Endothelial cell of umbilical vein (primary cell): Measurements from ENCODE around the gene NFKBIE. TPM values are rescaled to one million over a fixed set of nuclear protein-coding genes. Genes with fewer than 3 reads are reported as not detected.
A peak's percentile ranks its signal among the peaks of the same experiment; 100 is the strongest.

Experiments used
- BruUV-seq: library from RNA; stranded (reverse); fragments of 400-500 nt; replicated peaks from 2 replicates; lab custom pipeline; 2021; lab: Mats Ljungman, UMichigan
- CTCF ChIA-PET: fragments of 300-600, 350-600 bp; sonication (Branson Sonifier 250); formaldehyde crosslinking; loops from one replicate; lab custom pipeline; 2021; ENCODE audit warnings: antibody characterized with exemption, inconsistent platforms; lab: Charles Lee
- POLR2A ChIA-PET: fragments of 300-600, 350-600 bp; sonication (Branson Sonifier 250); formaldehyde crosslinking; loops from one replicate; lab custom pipeline; 2021; ENCODE audit warnings: antibody characterized with exemption, inconsistent platforms; lab: Charles Lee
- DNase-seq: peaks from one replicate; pipeline ENCODE4 v3.0.0-alpha.2; 2011; ENCODE audit warnings: low read depth, low spot score
- FAIRE-seq: peaks from 2 replicates; lab custom pipeline; 2011; peaks lifted over from hg19 to GRCh38; lab: Jason Lieb, UNC
- H2AFZ ChIP-seq: 2 replicates; pipeline ENCODE4 v1.6.0; 2012; ENCODE audit warnings: low read depth, low read length, control low read depth, inconsistent platforms
- H3K27ac ChIP-seq: 2 replicates; pipeline ENCODE4 v1.5.1; 2011; ENCODE audit warnings: low read depth, mild to moderate bottlenecking, control low read depth, low read length, moderate library complexity; ENCODE audit not compliant: insufficient read depth
- H3K27me3 ChIP-seq, 2 experiments: 2 replicates each; pipeline versions ENCODE4 v1.6.0 to v1.6.1; 2011; ENCODE audit warnings: low read length in 2 of 2, mixed read lengths in 1 of 2; ENCODE audit not compliant: control insufficient read depth in 2 of 2, insufficient read depth in 2 of 2
- H3K36me3 ChIP-seq, 2 experiments: 2 replicates in 1 of 2; 3 replicates in 1 of 2; pipeline ENCODE4 v1.5.1; 2011; ENCODE audit warnings: low read length in 2 of 2, mild to moderate bottlenecking in 1 of 2, moderate library complexity in 1 of 2; ENCODE audit not compliant: control insufficient read depth in 2 of 2, insufficient read depth in 2 of 2; ENCODE audit errors: extremely low read depth in 1 of 2
- H3K4me1 ChIP-seq: 3 replicates; pipeline ENCODE4 v1.5.1; 2011; ENCODE audit warnings: mild to moderate bottlenecking, low read length; ENCODE audit not compliant: control insufficient read depth, insufficient read depth; ENCODE audit errors: extremely low read depth
- H3K4me2 ChIP-seq: 2 replicates; pipeline ENCODE4 v1.6.1; 2011; ENCODE audit warnings: low read length, control low read depth, mixed read lengths; ENCODE audit not compliant: insufficient read depth
- H3K4me3 ChIP-seq, 3 experiments: fragments of 200-600 bp in 1 of 3; sonication (generic), shearing (Covaris generic) in 1 of 3; replicated peaks in 1 of 3; 2 replicates each; pipeline ENCODE4 v1.5.1; 2011 to 2016; ENCODE audit warnings: control low read depth in 3 of 3, low read length in 3 of 3, mild to moderate bottlenecking in 2 of 3, inconsistent platforms in 1 of 3, low read depth in 1 of 3, moderate library complexity in 1 of 3; ENCODE audit not compliant: insufficient read depth in 1 of 3
- H3K79me2 ChIP-seq: 2 replicates; pipeline ENCODE4 v1.6.0; 2012; ENCODE audit warnings: low read length, inconsistent platforms; ENCODE audit not compliant: control insufficient read depth, insufficient read depth
- H3K9ac ChIP-seq: replicated peaks from 2 replicates; pipeline ENCODE3; 2011; ENCODE audit warnings: low read length, control low read depth; ENCODE audit not compliant: insufficient read depth; ENCODE audit errors: extremely low read depth
- H3K9me1 ChIP-seq: replicated peaks from 3 replicates; pipeline ENCODE4 v1.6.0; 2011; ENCODE audit warnings: mild to moderate bottlenecking, low read length; ENCODE audit not compliant: control insufficient read depth, insufficient read depth; ENCODE audit errors: extremely low read depth
- H3K9me3 ChIP-seq: replicated peaks from 2 replicates; pipeline ENCODE4 v1.5.1; 2012; ENCODE audit warnings: low read length, inconsistent platforms; ENCODE audit not compliant: control insufficient read depth, insufficient read depth
- H4K20me1 ChIP-seq: replicated peaks from 2 replicates; pipeline ENCODE3; 2011; ENCODE audit warnings: mild to moderate bottlenecking, low read length; ENCODE audit not compliant: control insufficient read depth, insufficient read depth; ENCODE audit errors: extremely low read depth
- EZH2 ChIP-seq: IDR thresholded peaks from 2 replicates; pipeline ENCODE4 v1.6.1; 2012; ENCODE audit warnings: borderline replicate concordance, low read depth, mild to moderate bottlenecking, moderate library complexity, low read length, inconsistent platforms; ENCODE audit not compliant: severe bottlenecking
- FOS ChIP-seq: IDR thresholded peaks from 2 replicates; pipeline ENCODE4 v1.6.1; 2011; ENCODE audit warnings: mild to moderate bottlenecking, low read length, moderate library complexity, borderline replicate concordance; ENCODE audit not compliant: insufficient read depth
- GATA2 ChIP-seq: IDR thresholded peaks from 2 replicates; pipeline ENCODE4 v1.7.0; 2011; ENCODE audit warnings: low read depth, mild to moderate bottlenecking, moderate library complexity, mixed read lengths, low read length; ENCODE audit not compliant: insufficient read length, insufficient read depth
- JUN ChIP-seq: IDR thresholded peaks from 2 replicates; pipeline ENCODE4 v1.6.1; 2011; ENCODE audit warnings: borderline replicate concordance, low read depth; ENCODE audit not compliant: insufficient read length, insufficient read depth
- MYC ChIP-seq: IDR thresholded peaks from one replicate; pipeline ENCODE4 v1.6.1; 2011; ENCODE audit warnings: mild to moderate bottlenecking, low read depth, low read length
- POLR2A ChIP-seq: IDR thresholded peaks from 2 replicates; pipeline ENCODE4 v1.6.1; 2012; ENCODE audit warnings: low read depth, mild to moderate bottlenecking, control low read depth, low read length
- POLR2AphosphoS5 ChIP-seq: IDR thresholded peaks from 2 replicates; pipeline ENCODE4 v1.6.1; 2012; ENCODE audit warnings: low read depth, mild to moderate bottlenecking, control low read depth, low read length, moderate library complexity; ENCODE audit not compliant: insufficient read depth
- dilution Hi-C: fragments of 300-500 bp; cut with MboI; formaldehyde crosslinking; loops from one replicate; pipeline ENCODE4 v1.15.0; 2019; ENCODE audit warnings: low sequenced_read_pairs; ENCODE audit not compliant: extremely low pct_ligation_motif_present
- intact Hi-C: fragments of 100-400 bp; cut with micrococcal nuclease; formaldehyde crosslinking; loops from one replicate; pipeline ENCODE4 v1.10.0; 2022
- polyA plus RNA-seq, 4 experiments: library from polyadenylated mRNA; depleted of rRNA in 3 of 4; stranded (reverse) in 3 of 4; unstranded in 1 of 4; fragments of >200 nt; gene quantifications; 2 replicates each; pipeline versions ENCODE4 v1.2.1 to v1.2.3, GENCODE V29; 2011 to 2012; ENCODE audit warnings: missing spikeins in 1 of 4
- total RNA-seq: library from RNA; stranded (reverse); gene quantifications from 2 replicates; pipeline ENCODE4 v1.2.3, GENCODE V29; 2021
- TF ChIP-seq, protein P1 (sequence below), 2 donors: IDR thresholded peaks; 1 replicate in 1 of 2; 2 replicates in 1 of 2; pipeline ENCODE4 v1.5.1; 2011; ENCODE audit warnings: low read length in 2 of 2, mild to moderate bottlenecking in 2 of 2, moderate library complexity in 2 of 2, control low read depth in 1 of 2, inconsistent platforms in 1 of 2, low read depth in 1 of 2; ENCODE audit not compliant: insufficient read depth in 1 of 2; ENCODE audit errors: extremely low read depth in 1 of 2
- TF ChIP-seq, protein P2 (sequence below): IDR thresholded peaks from 2 replicates; pipeline ENCODE4 v1.6.1; 2011; ENCODE audit not compliant: insufficient read depth, insufficient read length

The NFKBIE gene
- total and polyA plus RNA-seq, 2 donors (not counting 3 experiments of a cell fraction or from before 2014, with no cell fraction given), result 19.0 to 22.6 TPM

DNA sequence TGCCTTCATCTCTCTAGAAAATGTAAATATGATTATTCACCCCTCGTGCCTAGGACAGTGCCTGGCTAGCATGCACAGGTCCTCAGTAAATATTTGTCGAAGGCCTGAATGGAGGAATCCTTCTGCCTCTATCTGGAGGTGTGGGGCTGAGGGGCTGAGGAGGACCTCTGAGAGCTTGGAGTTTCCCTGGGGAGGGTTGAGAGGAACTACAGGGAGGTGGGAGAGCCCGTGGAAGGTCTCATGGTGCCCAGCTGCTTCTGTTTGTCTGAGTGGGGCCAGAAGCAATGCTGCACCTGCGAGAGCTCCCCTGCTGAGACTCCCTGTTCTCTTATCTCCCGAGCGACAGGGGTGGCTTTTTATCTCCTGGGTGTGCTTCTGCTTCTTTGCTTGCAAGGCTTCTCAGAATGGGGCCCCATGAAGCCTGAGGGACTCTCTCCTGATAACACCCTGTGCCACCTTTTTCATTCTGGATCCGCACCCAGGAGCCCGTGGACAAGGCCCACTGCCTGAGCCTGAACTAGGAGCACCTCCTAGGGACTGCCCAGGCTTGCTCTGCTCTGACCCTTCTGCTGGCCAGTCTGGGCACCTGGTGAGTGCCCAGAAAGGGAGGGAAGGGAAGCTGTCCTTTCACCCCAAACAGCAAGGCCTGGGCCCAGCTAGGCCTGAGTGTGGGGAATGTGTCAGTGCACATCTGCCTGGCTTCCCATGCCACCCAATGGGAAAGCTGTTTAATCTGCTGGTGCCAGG, 39.6 kb downstream of the NFKBIE start:
- H3K79me2 ChIP-seq, result peaks cover 83% of the 10 kb centered on the region
- no peaks in the 10 kb centered on the region for H4K20me1 ChIP-seq
- H3K9me1 ChIP-seq, result no peaks in the 10 kb centered on the region
- DNase-seq (no peak), FAIRE-seq (no peak)
- H3K9ac ChIP-seq, result no peak overlapping the region
- no peak overlapping the region for H3K27ac ChIP-seq
- no TSS peak for BruUV-seq
- no peaks in the 10 kb centered on the region for H3K27me3 ChIP-seq
- TF ChIP-seq, protein P1, sequence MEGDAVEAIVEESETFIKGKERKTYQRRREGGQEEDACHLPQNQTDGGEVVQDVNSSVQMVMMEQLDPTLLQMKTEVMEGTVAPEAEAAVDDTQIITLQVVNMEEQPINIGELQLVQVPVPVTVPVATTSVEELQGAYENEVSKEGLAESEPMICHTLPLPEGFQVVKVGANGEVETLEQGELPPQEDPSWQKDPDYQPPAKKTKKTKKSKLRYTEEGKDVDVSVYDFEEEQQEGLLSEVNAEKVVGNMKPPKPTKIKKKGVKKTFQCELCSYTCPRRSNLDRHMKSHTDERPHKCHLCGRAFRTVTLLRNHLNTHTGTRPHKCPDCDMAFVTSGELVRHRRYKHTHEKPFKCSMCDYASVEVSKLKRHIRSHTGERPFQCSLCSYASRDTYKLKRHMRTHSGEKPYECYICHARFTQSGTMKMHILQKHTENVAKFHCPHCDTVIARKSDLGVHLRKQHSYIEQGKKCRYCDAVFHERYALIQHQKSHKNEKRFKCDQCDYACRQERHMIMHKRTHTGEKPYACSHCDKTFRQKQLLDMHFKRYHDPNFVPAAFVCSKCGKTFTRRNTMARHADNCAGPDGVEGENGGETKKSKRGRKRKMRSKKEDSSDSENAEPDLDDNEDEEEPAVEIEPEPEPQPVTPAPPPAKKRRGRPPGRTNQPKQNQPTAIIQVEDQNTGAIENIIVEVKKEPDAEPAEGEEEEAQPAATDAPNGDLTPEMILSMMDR (IDR thresholded peaks at IDR 0.05; ENCODE audit: extremely low read depth in 1 of 2, insufficient read depth in 1 of 2, low read depth in 1 of 2, low read length in 2 of 2), result no peak
- no peak for TF ChIP-seq POLR2A
- TF ChIP-seq FOS, result no peak
- no peak for TF ChIP-seq POLR2AphosphoS5
- no peak for TF ChIP-seq JUN
- TF ChIP-seq, protein P2, sequence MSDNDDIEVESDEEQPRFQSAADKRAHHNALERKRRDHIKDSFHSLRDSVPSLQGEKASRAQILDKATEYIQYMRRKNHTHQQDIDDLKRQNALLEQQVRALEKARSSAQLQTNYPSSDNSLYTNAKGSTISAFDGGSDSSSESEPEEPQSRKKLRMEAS, result no peak
- no peak for TF ChIP-seq MYC
- no peak for TF ChIP-seq GATA2
- no peak for TF ChIP-seq EZH2
- peak overlapping the region; percentile 19 for H3K4me2 ChIP-seq
- ChIA-PET POLR2A (interaction anchor here (5.3 kb wide), 1 partner anchor 21 kb away, joined by 34 read pairs; the partner anchor contains the start of gene HSP90AB1), CTCF (interaction anchor here (1.4 to 9.2 kb wide), 6 partner anchors 9 to 128 kb away, joined by 3 to 91 read pairs (median 38); no protein-coding TSS in a partner anchor)
- H3K4me3 ChIP-seq, result no peak overlapping the region
- intact Hi-C loops (no loop called here), dilution Hi-C loops (no loop called here)
- no peak overlapping the region for H2AFZ ChIP-seq
- H3K9me3 ChIP-seq, result no peaks in the 10 kb centered on the region
- H3K4me1 ChIP-seq, result peaks cover 43% of the 10 kb centered on the region
- H3K36me3 ChIP-seq, result peaks cover 2 to 11% of the 10 kb centered on the region in 2 experiments
